ENCODE data around the gene NAT14.
A peak's percentile ranks its signal among the peaks of the same experiment; 100 is the strongest.

The NAT14 gene

GRCh38 chr19:55489711-55490477, 4.9 kb downstream of the NAT14 start:
- no peak for TF ChIP-seq CTCF (IDR thresholded peaks at IDR 0.05; ENCODE audit: low read depth, low read length)
- Histone ChIP-seq H3K36me3 (peaks cover 4% of the 10 kb centered on the region), H3K4me3 (ENCODE audit: low read depth, low read length) (no peak overlapping the region), H3K27ac (peak overlapping the region; percentile 57), H3K27me3 (ENCODE audit: insufficient read depth, low read depth, severe bottlenecking) (no peaks in the 10 kb centered on the region), H3K9me3 (ENCODE audit: severe bottlenecking) (no peaks in the 10 kb centered on the region)
- peak; percentile 34 for DNase-seq

GRCh38 chr19:55490478-55491432, 5.8 kb downstream of the NAT14 start:
- no peak overlapping the region for H3K4me3 ChIP-seq (ENCODE audit: low read depth, low read length)
- 0 out of 2 replicates have a peak overlapping the region, but pooled peaks have one; percentile 6 for H3K27ac ChIP-seq
- H3K27me3 ChIP-seq (ENCODE audit: insufficient read depth, low read depth, severe bottlenecking), result no peaks in the 10 kb centered on the region
- peaks cover 4% of the 10 kb centered on the region for H3K36me3 ChIP-seq
- DNase-seq, result no peak
- no peak for TF ChIP-seq CTCF (IDR thresholded peaks at IDR 0.05; ENCODE audit: low read depth, low read length)
- no peaks in the 10 kb centered on the region for H3K9me3 ChIP-seq (ENCODE audit: severe bottlenecking)

GRCh38 chr19:55491546-55492360, 6.8 kb downstream of the NAT14 start:
- no peak for DNase-seq
- no peak for TF ChIP-seq CTCF (IDR thresholded peaks at IDR 0.05; ENCODE audit: low read depth, low read length)
- Histone ChIP-seq H3K4me3 (ENCODE audit: low read depth, low read length) (no peak overlapping the region), H3K9me3 (ENCODE audit: severe bottlenecking) (no peaks in the 10 kb centered on the region), H3K36me3 (no peaks in the 10 kb centered on the region), H3K27me3 (ENCODE audit: insufficient read depth, low read depth, severe bottlenecking) (no peaks in the 10 kb centered on the region), H3K27ac (no peak overlapping the region)

- Histone ChIP-seq H3K27me3 (ENCODE audit: insufficient read depth, low read depth, severe bottlenecking) (no peaks in the 10 kb centered on the region), H3K36me3 (no peaks in the 10 kb centered on the region), H3K9me3 (ENCODE audit: severe bottlenecking) (no peaks in the 10 kb centered on the region), H3K27ac (no peak overlapping the region), H3K4me3 (ENCODE audit: low read depth, low read length) (no peak overlapping the region)
- no peak for TF ChIP-seq CTCF (IDR thresholded peaks at IDR 0.05; ENCODE audit: low read depth, low read length)
- DNase-seq, result no peak
These were observed 7.5 kb downstream of the NAT14 start for GRCh38 chr19:55492362-55492944.

- Histone ChIP-seq H3K27ac (no peak overlapping the region), H3K36me3 (no peaks in the 10 kb centered on the region), H3K9me3 (ENCODE audit: severe bottlenecking) (no peaks in the 10 kb centered on the region), H3K4me3 (ENCODE audit: low read depth, low read length) (no peak overlapping the region), H3K27me3 (ENCODE audit: insufficient read depth, low read depth, severe bottlenecking) (no peaks in the 10 kb centered on the region)
- no peak for DNase-seq
- no peak for TF ChIP-seq CTCF (IDR thresholded peaks at IDR 0.05; ENCODE audit: low read depth, low read length)
These were observed 8.2 kb downstream of the NAT14 start for GRCh38 chr19:55493052-55493644.

Measured in WERI-Rb-1 (cell line).